HepG2 (cell line): ENCODE measurements around the gene COPZ2. TPM values are rescaled to one million over a fixed set of nuclear protein-coding genes. Genes with fewer than 3 reads are reported as not detected.
A peak's percentile ranks its signal among the peaks of the same experiment; 100 is the strongest.

Experiments used
- ARID2 ChIP-seq: sonication (generic); formaldehyde crosslinking; IDR thresholded peaks from 2 replicates; pipeline ENCODE4 v1.8.1; 2022; ENCODE audit warnings: mild to moderate bottlenecking, missing genetic modification reagents, borderline replicate concordance
- ATF1 ChIP-seq: IDR thresholded peaks from 2 replicates; pipeline ENCODE4 v1.6.1; 2016; ENCODE audit warnings: mild to moderate bottlenecking, control low read depth
- BORCS8-MEF2B ChIP-seq: sonication (generic); formaldehyde crosslinking; IDR thresholded peaks from 2 replicates; pipeline ENCODE4 v1.8.0; 2022; ENCODE audit warnings: mild to moderate bottlenecking, missing genetic modification reagents
- GABPA ChIP-seq, 2 experiments: IDR thresholded peaks; 2 replicates each; pipeline ENCODE4 v1.6.1; 2011 to 2016; ENCODE audit warnings: low read depth in 2 of 2, low read length in 1 of 2, missing biosample characterization in 1 of 2, missing genetic modification characterization in 1 of 2
- HIVEP1 ChIP-seq: sonication (generic); formaldehyde crosslinking; IDR thresholded peaks from 2 replicates; pipeline ENCODE4 v1.4.0; 2020; ENCODE audit warnings: mild to moderate bottlenecking, missing genetic modification reagents
- HOXA5 ChIP-seq: sonication (generic); formaldehyde crosslinking; IDR thresholded peaks from 2 replicates; pipeline ENCODE4 v1.4.0; 2020; ENCODE audit warnings: missing genetic modification reagents
- HOXD1 ChIP-seq: sonication (generic); formaldehyde crosslinking; IDR thresholded peaks from 2 replicates; pipeline ENCODE4 v1.5.0; 2020; ENCODE audit warnings: missing genetic modification reagents
- MTA1 ChIP-seq: sonication (generic); formaldehyde crosslinking; IDR thresholded peaks from 2 replicates; pipeline ENCODE4 v1.4.0; 2020; ENCODE audit warnings: missing genetic modification reagents, mild to moderate bottlenecking, borderline replicate concordance
- NFKB2 ChIP-seq: sonication (generic); formaldehyde crosslinking; IDR thresholded peaks from 2 replicates; pipeline ENCODE4 v1.4.0; 2020; ENCODE audit warnings: missing genetic modification reagents, borderline replicate concordance
- POLR2G ChIP-seq: fragments of 200-400 bp; formaldehyde crosslinking; IDR thresholded peaks from 2 replicates; pipeline ENCODE4 v1.6.1; 2018; ENCODE audit warnings: mild to moderate bottlenecking, low read depth, low read length, moderate library complexity
- ZFP1 ChIP-seq: IDR thresholded peaks from 2 replicates; pipeline ENCODE4 v1.6.1; 2016
- ZFP62 ChIP-seq: sonication (generic); formaldehyde crosslinking; IDR thresholded peaks from 2 replicates; pipeline ENCODE4 v1.4.0; 2020; ENCODE audit warnings: missing genetic modification reagents
- ZFYVE20 ChIP-seq: sonication (generic); formaldehyde crosslinking; IDR thresholded peaks from 2 replicates; pipeline ENCODE4 v1.8.0; 2023; ENCODE audit warnings: low read depth, mild to moderate bottlenecking, moderate library complexity, missing genetic modification reagents, borderline replicate concordance
- ZIK1 ChIP-seq: sonication (generic); formaldehyde crosslinking; IDR thresholded peaks from 2 replicates; pipeline ENCODE4 v1.5.0; 2020; ENCODE audit warnings: mild to moderate bottlenecking, low read depth, missing genetic modification reagents, borderline replicate concordance
- ZKSCAN5 ChIP-seq: sonication (generic); formaldehyde crosslinking; IDR thresholded peaks from 2 replicates; pipeline ENCODE4 v1.5.1; 2020; ENCODE audit warnings: mild to moderate bottlenecking, missing genetic modification reagents
- ZNF138 ChIP-seq: sonication (generic); formaldehyde crosslinking; IDR thresholded peaks from 2 replicates; pipeline ENCODE4 v1.5.0; 2020; ENCODE audit warnings: mild to moderate bottlenecking, low read depth, missing genetic modification reagents
- ZNF260 ChIP-seq: sonication (generic); formaldehyde crosslinking; IDR thresholded peaks from 2 replicates; pipeline ENCODE4 v1.4.0; 2020; ENCODE audit warnings: missing genetic modification reagents, low read depth, mild to moderate bottlenecking, borderline replicate concordance
- ZNF30 ChIP-seq: sonication (generic); formaldehyde crosslinking; IDR thresholded peaks from 2 replicates; pipeline ENCODE4 v1.5.0; 2020; ENCODE audit warnings: mild to moderate bottlenecking, missing genetic modification reagents
- ZNF44 ChIP-seq: sonication (generic); formaldehyde crosslinking; IDR thresholded peaks from 2 replicates; pipeline ENCODE4 v1.5.1; 2020; ENCODE audit warnings: mild to moderate bottlenecking, missing genetic modification reagents
- ZNF572 ChIP-seq: sonication (generic); formaldehyde crosslinking; IDR thresholded peaks from 2 replicates; pipeline ENCODE4 v1.5.1; 2020; ENCODE audit warnings: mild to moderate bottlenecking, missing genetic modification reagents
- ZNF589 ChIP-seq: sonication (generic); formaldehyde crosslinking; conservative IDR thresholded peaks from 2 replicates; pipeline ENCODE4 v1.8.0; 2022; ENCODE audit warnings: mild to moderate bottlenecking, moderate library complexity, missing genetic modification reagents
- ZNF776 ChIP-seq: sonication (generic); formaldehyde crosslinking; IDR thresholded peaks from 2 replicates; pipeline ENCODE4 v1.4.0; 2020; ENCODE audit warnings: mild to moderate bottlenecking, missing genetic modification reagents
- ZNF839 ChIP-seq: sonication (generic); formaldehyde crosslinking; IDR thresholded peaks from 2 replicates; pipeline ENCODE4 v1.4.0; 2020; ENCODE audit warnings: missing genetic modification reagents, mild to moderate bottlenecking, borderline replicate concordance
- ZNF879 ChIP-seq: sonication (generic); formaldehyde crosslinking; IDR thresholded peaks from 2 replicates; pipeline ENCODE4 v1.8.1; 2023; ENCODE audit warnings: missing genetic modification reagents
- ZNF891 ChIP-seq: sonication (generic); formaldehyde crosslinking; IDR thresholded peaks from 2 replicates; pipeline ENCODE4 v1.5.0; 2020; ENCODE audit warnings: mild to moderate bottlenecking, missing genetic modification reagents
- polyA plus RNA-seq, 8 experiments: library from polyadenylated mRNA; depleted of rRNA in 3 of 8; stranded (reverse) in 7 of 8; unstranded in 1 of 8; fragments of >200 nt; fragmentation: Illumina TruSeq in 4 of 8; extraction: Trizol in 4 of 8; gene quantifications; 2 replicates each; pipeline versions ENCODE4 v1.2.1 to v1.2.3, GENCODE V29; 2011 to 2016; ENCODE audit warnings: low read depth in 4 of 8, missing spikeins in 1 of 8, mixed read lengths in 1 of 8; ENCODE audit not compliant: insufficient read depth in 1 of 8
- total RNA-seq, 5 experiments: library from RNA; depleted of rRNA; stranded (reverse); fragments of >200 nt; fragmentation: Illumina TruSeq; extraction: Trizol; gene quantifications; 2 replicates each; pipeline ENCODE4 v1.2.3, GENCODE V29; 2016; ENCODE audit warnings: low read depth in 1 of 5
- TF ChIP-seq, protein P1 (sequence below): sonication (generic); formaldehyde crosslinking; IDR thresholded peaks from 2 replicates; pipeline ENCODE4 v1.4.0; 2020; ENCODE audit warnings: missing genetic modification reagents
- TF ChIP-seq, protein P2 (sequence below): sonication (generic); formaldehyde crosslinking; IDR thresholded peaks from 2 replicates; pipeline ENCODE4 v1.5.1; 2020; ENCODE audit warnings: mild to moderate bottlenecking, moderate library complexity, missing genetic modification reagents

Gene COPZ2
- total and polyA plus RNA-seq, 2 of the 13 experiments (the other 11 are each of a cell fraction or from before 2014, with no cell fraction given), result 0.61 to 1.5 TPM

DNA sequence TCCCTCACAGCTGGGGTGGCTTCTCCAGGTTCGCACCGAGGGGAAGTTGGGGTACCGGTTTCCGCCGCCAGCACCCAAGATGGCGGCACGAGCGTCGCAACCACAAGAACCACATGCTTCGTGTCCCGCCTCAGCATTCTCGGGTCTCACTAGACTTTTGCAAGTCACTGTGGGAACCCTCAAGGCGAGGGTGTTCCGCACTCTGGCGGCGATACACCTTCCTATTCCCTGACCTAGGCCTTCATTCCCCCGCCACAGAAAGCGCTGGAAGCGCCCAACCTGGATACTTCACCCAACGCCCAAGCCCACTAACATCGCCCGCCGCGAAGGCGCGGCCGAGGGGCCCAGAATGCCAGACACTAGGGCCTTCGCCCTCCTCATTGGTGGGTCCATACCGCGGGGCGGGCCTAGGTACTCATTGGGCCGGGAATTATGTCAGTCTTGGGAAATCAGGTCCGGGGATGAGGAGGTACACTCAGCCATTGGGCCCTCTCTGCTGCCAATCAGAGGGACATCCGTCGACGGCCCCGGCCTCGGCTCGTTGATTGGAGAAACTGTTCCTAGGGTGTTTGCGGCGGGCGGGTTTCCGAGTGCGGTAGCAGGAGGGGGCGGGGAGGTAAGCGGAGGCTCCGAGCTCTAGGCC is 10.3 kb upstream of the COPZ2 start, which contains the start of gene NFE2L1 (continued):
- 0 out of 2 replicates have a peak, but pooled peaks have one; percentile 54 for TF ChIP-seq ZFYVE20 (CRISPR knock-in tag)
- no peak; the same call in none of the 2 replicates for TF ChIP-seq BORCS8-MEF2B (CRISPR knock-in tag)
- TF ChIP-seq ZNF589 (CRISPR knock-in tag), result peak; percentile 79; the same call in 1 of the 2 replicates
- TF ChIP-seq ZNF879 (CRISPR knock-in tag), result peak; percentile 88
- TF ChIP-seq HIVEP1 (CRISPR knock-in tag), result 0 out of 2 replicates have a peak, but pooled peaks have one; percentile 28
- TF ChIP-seq ZKSCAN5 (CRISPR knock-in tag), result peak; percentile 65
- peak; percentile 20 for TF ChIP-seq HOXA5
- peak; percentile 82; the same call in 1 of the 2 replicates for TF ChIP-seq ARID2 (CRISPR knock-in tag)
- TF ChIP-seq ZIK1 (CRISPR knock-in tag), result no peak
- TF ChIP-seq ZNF776 (CRISPR knock-in tag), result peak; percentile 87
- TF ChIP-seq ATF1 (CRISPR knock-in tag), result peak; percentile 93
- peak; percentile 47; the same call in 1 of the 2 replicates for TF ChIP-seq ZNF44
- TF ChIP-seq, protein P1, sequence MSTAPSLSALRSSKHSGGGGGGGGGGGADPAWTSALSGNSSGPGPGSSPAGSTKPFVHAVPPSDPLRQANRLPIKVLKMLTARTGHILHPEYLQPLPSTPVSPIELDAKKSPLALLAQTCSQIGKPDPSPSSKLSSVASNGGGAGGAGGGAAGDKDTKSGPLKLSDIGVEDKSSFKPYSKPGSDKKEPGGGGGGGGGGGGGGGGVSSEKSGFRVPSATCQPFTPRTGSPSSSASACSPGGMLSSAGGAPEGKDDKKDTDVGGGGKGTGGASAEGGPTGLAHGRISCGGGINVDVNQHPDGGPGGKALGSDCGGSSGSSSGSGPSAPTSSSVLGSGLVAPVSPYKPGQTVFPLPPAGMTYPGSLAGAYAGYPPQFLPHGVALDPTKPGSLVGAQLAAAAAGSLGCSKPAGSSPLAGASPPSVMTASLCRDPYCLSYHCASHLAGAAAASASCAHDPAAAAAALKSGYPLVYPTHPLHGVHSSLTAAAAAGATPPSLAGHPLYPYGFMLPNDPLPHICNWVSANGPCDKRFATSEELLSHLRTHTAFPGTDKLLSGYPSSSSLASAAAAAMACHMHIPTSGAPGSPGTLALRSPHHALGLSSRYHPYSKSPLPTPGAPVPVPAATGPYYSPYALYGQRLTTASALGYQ, result 0 out of 2 replicates have a peak, but pooled peaks have one; percentile 36
- TF ChIP-seq ZFP62 (CRISPR knock-in tag), result no peak
- TF ChIP-seq GABPA (IDR thresholded peaks at IDR 0.05; ENCODE audit: low read depth, low read length), result peak; percentile 83
- TF ChIP-seq GABPA (CRISPR knock-in tag; IDR thresholded peaks at IDR 0.05; ENCODE audit: low read depth), result peak; percentile 93
- TF ChIP-seq ZNF30 (CRISPR knock-in tag), result peak; percentile 94; the same call in 1 of the 2 replicates
- TF ChIP-seq MTA1 (CRISPR knock-in tag), result no peak; the same call in 1 of the 2 replicates
- TF ChIP-seq ZNF260, result no peak
- peak; percentile 76 for TF ChIP-seq POLR2G
- TF ChIP-seq HOXD1, result no peak; the same call in 1 of the 2 replicates
- TF ChIP-seq ZNF572 (CRISPR knock-in tag), result peak; percentile 79; the same call in 1 of the 2 replicates
- TF ChIP-seq ZNF138, result no peak
- TF ChIP-seq, protein P2, sequence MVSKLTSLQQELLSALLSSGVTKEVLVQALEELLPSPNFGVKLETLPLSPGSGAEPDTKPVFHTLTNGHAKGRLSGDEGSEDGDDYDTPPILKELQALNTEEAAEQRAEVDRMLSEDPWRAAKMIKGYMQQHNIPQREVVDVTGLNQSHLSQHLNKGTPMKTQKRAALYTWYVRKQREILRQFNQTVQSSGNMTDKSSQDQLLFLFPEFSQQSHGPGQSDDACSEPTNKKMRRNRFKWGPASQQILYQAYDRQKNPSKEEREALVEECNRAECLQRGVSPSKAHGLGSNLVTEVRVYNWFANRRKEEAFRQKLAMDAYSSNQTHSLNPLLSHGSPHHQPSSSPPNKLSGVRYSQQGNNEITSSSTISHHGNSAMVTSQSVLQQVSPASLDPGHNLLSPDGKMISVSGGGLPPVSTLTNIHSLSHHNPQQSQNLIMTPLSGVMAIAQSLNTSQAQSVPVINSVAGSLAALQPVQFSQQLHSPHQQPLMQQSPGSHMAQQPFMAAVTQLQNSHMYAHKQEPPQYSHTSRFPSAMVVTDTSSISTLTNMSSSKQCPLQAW, result peak; percentile 77
- peak; percentile 82 for TF ChIP-seq NFKB2 (CRISPR knock-in tag)
- TF ChIP-seq ZFP1 (CRISPR knock-in tag), result no peak
- TF ChIP-seq ZNF891 (CRISPR knock-in tag), result peak; percentile 95
- no peak for TF ChIP-seq ZNF839 (CRISPR knock-in tag)
